Endothelial cell of umbilical vein (primary cell): ENCODE results near the gene SNAPC2. TPM values are rescaled to one million over a fixed set of nuclear protein-coding genes. Genes with fewer than 3 reads are reported as not detected.

Experiments
- BruUV-seq: library from RNA; stranded (reverse); fragments of 400-500 nt; replicated peaks from 2 replicates; lab custom pipeline; 2021; lab: Mats Ljungman, UMichigan
- CTCF ChIA-PET: fragments of 300-600, 350-600 bp; sonication (Branson Sonifier 250); formaldehyde crosslinking; loops from one replicate; lab custom pipeline; 2021; ENCODE audit warnings: antibody characterized with exemption, inconsistent platforms; lab: Charles Lee
- POLR2A ChIA-PET: fragments of 300-600, 350-600 bp; sonication (Branson Sonifier 250); formaldehyde crosslinking; loops from one replicate; lab custom pipeline; 2021; ENCODE audit warnings: antibody characterized with exemption, inconsistent platforms; lab: Charles Lee
- DNase-seq: peaks from one replicate; pipeline ENCODE4 v3.0.0-alpha.2; 2011; ENCODE audit warnings: low read depth, low spot score
- FAIRE-seq: peaks from 2 replicates; lab custom pipeline; 2011; peaks lifted over from hg19 to GRCh38; lab: Jason Lieb, UNC
- H2AFZ ChIP-seq: 2 replicates; pipeline ENCODE4 v1.6.0; 2012; ENCODE audit warnings: low read depth, low read length, control low read depth, inconsistent platforms
- H3K27ac ChIP-seq: 2 replicates; pipeline ENCODE4 v1.5.1; 2011; ENCODE audit warnings: low read depth, mild to moderate bottlenecking, control low read depth, low read length, moderate library complexity; ENCODE audit not compliant: insufficient read depth
- H3K27me3 ChIP-seq, 2 experiments: 2 replicates each; pipeline versions ENCODE4 v1.6.0 to v1.6.1; 2011; ENCODE audit warnings: low read length in 2 of 2, mixed read lengths in 1 of 2; ENCODE audit not compliant: control insufficient read depth in 2 of 2, insufficient read depth in 2 of 2
- H3K36me3 ChIP-seq, 2 experiments: 2 replicates in 1 of 2; 3 replicates in 1 of 2; pipeline ENCODE4 v1.5.1; 2011; ENCODE audit warnings: low read length in 2 of 2, mild to moderate bottlenecking in 1 of 2, moderate library complexity in 1 of 2; ENCODE audit not compliant: control insufficient read depth in 2 of 2, insufficient read depth in 2 of 2; ENCODE audit errors: extremely low read depth in 1 of 2
- H3K4me1 ChIP-seq: 3 replicates; pipeline ENCODE4 v1.5.1; 2011; ENCODE audit warnings: mild to moderate bottlenecking, low read length; ENCODE audit not compliant: control insufficient read depth, insufficient read depth; ENCODE audit errors: extremely low read depth
- H3K4me2 ChIP-seq: 2 replicates; pipeline ENCODE4 v1.6.1; 2011; ENCODE audit warnings: low read length, control low read depth, mixed read lengths; ENCODE audit not compliant: insufficient read depth
- H3K4me3 ChIP-seq, 3 experiments: fragments of 200-600 bp in 1 of 3; sonication (generic), shearing (Covaris generic) in 1 of 3; replicated peaks in 1 of 3; 2 replicates each; pipeline ENCODE4 v1.5.1; 2011 to 2016; ENCODE audit warnings: control low read depth in 3 of 3, low read length in 3 of 3, mild to moderate bottlenecking in 2 of 3, inconsistent platforms in 1 of 3, low read depth in 1 of 3, moderate library complexity in 1 of 3; ENCODE audit not compliant: insufficient read depth in 1 of 3
- H3K79me2 ChIP-seq: 2 replicates; pipeline ENCODE4 v1.6.0; 2012; ENCODE audit warnings: low read length, inconsistent platforms; ENCODE audit not compliant: control insufficient read depth, insufficient read depth
- H3K9ac ChIP-seq: replicated peaks from 2 replicates; pipeline ENCODE3; 2011; ENCODE audit warnings: low read length, control low read depth; ENCODE audit not compliant: insufficient read depth; ENCODE audit errors: extremely low read depth
- H3K9me1 ChIP-seq: replicated peaks from 3 replicates; pipeline ENCODE4 v1.6.0; 2011; ENCODE audit warnings: mild to moderate bottlenecking, low read length; ENCODE audit not compliant: control insufficient read depth, insufficient read depth; ENCODE audit errors: extremely low read depth
- H3K9me3 ChIP-seq: replicated peaks from 2 replicates; pipeline ENCODE4 v1.5.1; 2012; ENCODE audit warnings: low read length, inconsistent platforms; ENCODE audit not compliant: control insufficient read depth, insufficient read depth
- H4K20me1 ChIP-seq: replicated peaks from 2 replicates; pipeline ENCODE3; 2011; ENCODE audit warnings: mild to moderate bottlenecking, low read length; ENCODE audit not compliant: control insufficient read depth, insufficient read depth; ENCODE audit errors: extremely low read depth
- CTCF ChIP-seq, 2 donors: IDR thresholded peaks; 1 replicate in 1 of 2; 2 replicates in 1 of 2; pipeline ENCODE4 v1.5.1; 2011; ENCODE audit warnings: low read length in 2 of 2, mild to moderate bottlenecking in 2 of 2, moderate library complexity in 2 of 2, control low read depth in 1 of 2, inconsistent platforms in 1 of 2, low read depth in 1 of 2; ENCODE audit not compliant: insufficient read depth in 1 of 2; ENCODE audit errors: extremely low read depth in 1 of 2
- FOS ChIP-seq: IDR thresholded peaks from 2 replicates; pipeline ENCODE4 v1.6.1; 2011; ENCODE audit warnings: mild to moderate bottlenecking, low read length, moderate library complexity, borderline replicate concordance; ENCODE audit not compliant: insufficient read depth
- JUN ChIP-seq: IDR thresholded peaks from 2 replicates; pipeline ENCODE4 v1.6.1; 2011; ENCODE audit warnings: borderline replicate concordance, low read depth; ENCODE audit not compliant: insufficient read length, insufficient read depth
- MAX ChIP-seq: IDR thresholded peaks from 2 replicates; pipeline ENCODE4 v1.6.1; 2011; ENCODE audit not compliant: insufficient read depth, insufficient read length
- MYC ChIP-seq: IDR thresholded peaks from one replicate; pipeline ENCODE4 v1.6.1; 2011; ENCODE audit warnings: mild to moderate bottlenecking, low read depth, low read length
- POLR2AphosphoS5 ChIP-seq: IDR thresholded peaks from 2 replicates; pipeline ENCODE4 v1.6.1; 2012; ENCODE audit warnings: low read depth, mild to moderate bottlenecking, control low read depth, low read length, moderate library complexity; ENCODE audit not compliant: insufficient read depth
- dilution Hi-C: fragments of 300-500 bp; cut with MboI; formaldehyde crosslinking; loops from one replicate; pipeline ENCODE4 v1.15.0; 2019; ENCODE audit warnings: low sequenced_read_pairs; ENCODE audit not compliant: extremely low pct_ligation_motif_present
- intact Hi-C: fragments of 100-400 bp; cut with micrococcal nuclease; formaldehyde crosslinking; loops from one replicate; pipeline ENCODE4 v1.10.0; 2022
- polyA plus RNA-seq, 4 experiments: library from polyadenylated mRNA; depleted of rRNA in 3 of 4; stranded (reverse) in 3 of 4; unstranded in 1 of 4; fragments of >200 nt; gene quantifications; 2 replicates each; pipeline versions ENCODE4 v1.2.1 to v1.2.3, GENCODE V29; 2011 to 2012; ENCODE audit warnings: missing spikeins in 1 of 4
- total RNA-seq: library from RNA; stranded (reverse); gene quantifications from 2 replicates; pipeline ENCODE4 v1.2.3, GENCODE V29; 2021

SNAPC2 gene
- total and polyA plus RNA-seq, 2 donors (not counting 3 experiments of a cell fraction or from before 2014, with no cell fraction given), result 23.7 to 25.8 TPM

- H3K4me2 ChIP-seq, result no peak overlapping the region
- peaks cover 28% of the 10 kb centered on the region for H3K79me2 ChIP-seq
- H3K9me1 ChIP-seq, result no peaks in the 10 kb centered on the region
- no peaks in the 10 kb centered on the region for H4K20me1 ChIP-seq
- H3K27ac ChIP-seq, result no peak overlapping the region
- no peaks in the 10 kb centered on the region for H3K9me3 ChIP-seq
- intact Hi-C loops, result no loop called here
- dilution Hi-C loops, result no loop called here
- H3K27me3 ChIP-seq, result no peaks in the 10 kb centered on the region
- POLR2A ChIA-PET, result interaction anchor here (0.7 kb wide), 1 partner anchor 13 kb away, joined by 4 read pairs; the partner anchor contains the start of gene SNAPC2
- peaks cover 16% of the 10 kb centered on the region for H3K4me1 ChIP-seq
- no peak for DNase-seq
- H3K36me3 ChIP-seq, result peaks cover 0 to 21% of the 10 kb centered on the region in 2 experiments
- no TSS peak for BruUV-seq
- H2AFZ ChIP-seq, result no peak overlapping the region
- FAIRE-seq, result no peak
- CTCF ChIA-PET, result interaction anchor here (1.0 kb wide), 1 partner anchor 11 kb away, joined by 4 read pairs; no protein-coding TSS in a partner anchor
- TF ChIP-seq JUN, result no peak
- no peak for TF ChIP-seq MAX
- no peak for TF ChIP-seq MYC
- no peak for TF ChIP-seq FOS
- no peak for TF ChIP-seq CTCF (IDR thresholded peaks at IDR 0.05; ENCODE audit: extremely low read depth in 1 of 2, insufficient read depth in 1 of 2, low read depth in 1 of 2, low read length in 2 of 2)
- TF ChIP-seq POLR2AphosphoS5, result no peak
- H3K9ac ChIP-seq, result no peak overlapping the region
- no peak overlapping the region for H3K4me3 ChIP-seq
Observed at GRCh38 chr19:7907122-7907521, 13.0 kb upstream of the SNAPC2 start.
